Upper lobe of left lung (tissue), 6 donors: Measurements from ENCODE around the gene NDUFB10. TPM values are rescaled to one million over a fixed set of nuclear protein-coding genes. Genes with fewer than 3 reads are reported as not detected.
"Not testable (repeated sequence)": the region's sequence is repeated elsewhere in the genome, so short reads cannot be mapped to it uniquely, and the experiment has no call there.

Source experiments
- ATAC-seq, 2 donors: fragments of 200-7000 bp; cut with Tn5 transposase; one replicate each; pipeline ENCODE4 v1.9.1; 2022; ENCODE audit warnings: mild to moderate bottlenecking in 2 of 2, moderate library complexity in 2 of 2; ENCODE audit not compliant: low FRiP score in 2 of 2
- DNase-seq, 2 donors: peaks; one replicate each; pipeline ENCODE4 v3.0.0-alpha.2; 2019 to 2020
- H3K27ac ChIP-seq, 4 donors: fragments of 200-600 bp; sonication (generic); one replicate each; pipeline ENCODE4 v1.5.1; 2016 to 2019
- H3K27me3 ChIP-seq, 4 donors: fragments of 200-600 bp; sonication (generic); one replicate each; pipeline ENCODE4 v1.5.1; 2017 to 2019
- H3K36me3 ChIP-seq, 4 donors: fragments of 200-600 bp; sonication (generic); one replicate each; pipeline ENCODE4 v1.5.1; 2016 to 2019
- H3K4me1 ChIP-seq, 4 donors: fragments of 200-600 bp; sonication (generic); one replicate each; pipeline ENCODE4 v1.5.1; 2018 to 2019
- H3K4me3 ChIP-seq, 4 donors: fragments of 200-600 bp; sonication (generic); one replicate each; pipeline ENCODE4 v1.5.1; 2017 to 2019; ENCODE audit warnings: mild to moderate bottlenecking in 2 of 4, moderate library complexity in 1 of 4
- H3K9me3 ChIP-seq, 4 donors: fragments of 200-600 bp; sonication (generic); one replicate each; pipeline ENCODE4 v1.5.1; 2018 to 2019
- EP300 ChIP-seq, 4 donors: sonication (generic); formaldehyde crosslinking; IDR thresholded peaks; one replicate each; pipeline ENCODE4 v1.5.1; 2017; ENCODE audit warnings: antibody characterized with exemption in 4 of 4, control low read depth in 2 of 4
- POLR2A ChIP-seq, 4 donors: fragments of 450-650 bp; IDR thresholded peaks; one replicate each; pipeline ENCODE4 v1.5.1; 2016 to 2017; ENCODE audit warnings: antibody characterized with exemption in 4 of 4, mild to moderate bottlenecking in 2 of 4
- POLR2AphosphoS5 ChIP-seq, 2 donors: sonication (generic); formaldehyde crosslinking; IDR thresholded peaks; one replicate each; pipeline ENCODE4 v1.5.1; 2017; ENCODE audit warnings: antibody characterized with exemption in 2 of 2
- WGBS, 2 donors: methylation state at CpG; one replicate each; pipeline ENCODE4 v1.1.5; 2017 to 2018; 5-methylcytosine and 5-hydroxymethylcytosine counted together
- total RNA-seq, 6 donors: library from RNA; depleted of rRNA in 4 of 6; stranded (reverse); fragments of >200 nt in 4 of 6; gene quantifications; one replicate each; pipeline versions ENCODE4 v1.1.0 to v1.2.1, GENCODE V29; 2016 to 2021
- TF ChIP-seq, protein P1 (sequence below), 6 experiments: fragments of 450-650 bp in 4 of 6; fragments of 200-600 bp in 2 of 6; sonication (generic) in 2 of 6; IDR thresholded peaks; one replicate each; pipeline ENCODE4 v1.5.1; 2016 to 2019; ENCODE audit warnings: antibody characterized with exemption in 6 of 6
- donor health status: DM: no; HTN: no; CAD: no; lungs with moderate emphysema.
- donor health status: DM: no; HTN: yes; CAD: no; lungs with severe emphysema.

NDUFB10 gene
- total RNA-seq, 6 donors from 2014 or later: 76.5 to 245 (median 107) TPM

DNA sequence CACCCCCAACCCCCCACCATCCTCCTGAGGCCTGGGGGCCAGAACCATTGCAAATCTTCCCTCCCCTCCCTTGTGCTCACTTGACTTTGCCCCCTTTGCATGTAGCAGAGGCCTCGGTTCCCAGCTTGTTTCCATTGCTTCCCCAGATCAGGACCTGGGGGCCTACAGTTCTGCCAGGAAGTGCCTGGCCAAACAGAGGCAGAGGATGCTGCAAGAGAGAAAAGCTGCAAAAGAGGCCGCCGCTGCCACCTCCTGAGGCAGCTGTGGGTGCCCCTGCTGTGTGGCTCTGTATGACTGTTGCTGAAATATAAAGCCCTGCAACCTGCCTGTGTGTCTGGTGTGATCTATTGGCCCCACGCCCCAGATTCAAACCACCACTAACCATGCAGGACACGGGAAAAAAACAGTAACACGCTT, 2.3 kb downstream of the NDUFB10 start:
- no peak overlapping the region for H3K4me3 ChIP-seq
- ATAC-seq: no peak
- no peaks in the 10 kb centered on the region for H3K27me3 ChIP-seq
- 55 to 78% methylated on average over 4 to 6 of the region's 6 CpGs for WGBS, 2 donors
- TF ChIP-seq POLR2AphosphoS5 (IDR thresholded peaks at IDR 0.05): no peak
- TF ChIP-seq POLR2A (IDR thresholded peaks at IDR 0.05): no peak
- no peak for TF ChIP-seq EP300 (IDR thresholded peaks at IDR 0.05)
- TF ChIP-seq, protein P1, sequence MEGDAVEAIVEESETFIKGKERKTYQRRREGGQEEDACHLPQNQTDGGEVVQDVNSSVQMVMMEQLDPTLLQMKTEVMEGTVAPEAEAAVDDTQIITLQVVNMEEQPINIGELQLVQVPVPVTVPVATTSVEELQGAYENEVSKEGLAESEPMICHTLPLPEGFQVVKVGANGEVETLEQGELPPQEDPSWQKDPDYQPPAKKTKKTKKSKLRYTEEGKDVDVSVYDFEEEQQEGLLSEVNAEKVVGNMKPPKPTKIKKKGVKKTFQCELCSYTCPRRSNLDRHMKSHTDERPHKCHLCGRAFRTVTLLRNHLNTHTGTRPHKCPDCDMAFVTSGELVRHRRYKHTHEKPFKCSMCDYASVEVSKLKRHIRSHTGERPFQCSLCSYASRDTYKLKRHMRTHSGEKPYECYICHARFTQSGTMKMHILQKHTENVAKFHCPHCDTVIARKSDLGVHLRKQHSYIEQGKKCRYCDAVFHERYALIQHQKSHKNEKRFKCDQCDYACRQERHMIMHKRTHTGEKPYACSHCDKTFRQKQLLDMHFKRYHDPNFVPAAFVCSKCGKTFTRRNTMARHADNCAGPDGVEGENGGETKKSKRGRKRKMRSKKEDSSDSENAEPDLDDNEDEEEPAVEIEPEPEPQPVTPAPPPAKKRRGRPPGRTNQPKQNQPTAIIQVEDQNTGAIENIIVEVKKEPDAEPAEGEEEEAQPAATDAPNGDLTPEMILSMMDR (IDR thresholded peaks at IDR 0.05): no peak
- peaks cover 14 to 34% (median 23%) of the 10 kb centered on the region in 4 donors for H3K36me3 ChIP-seq
- H3K4me1 ChIP-seq: peaks cover 30 to 54% (median 34%) of the 10 kb centered on the region in 4 donors
- no peaks in the 10 kb centered on the region for H3K9me3 ChIP-seq
- no peak for DNase-seq
- H3K27ac ChIP-seq: peak overlapping the region in 1 of 4 donors; percentile 5

GRCh38 chr16:1962161-1963153, 3.1 kb downstream of the NDUFB10 start:
- peak in 1 of 2 donors; percentile 70 for DNase-seq
- WGBS, 2 donors: 88% methylated on average over 25 to 29 of the region's 37 CpGs

GRCh38 chr16:1963806-1964505, 4.6 kb downstream of the NDUFB10 start:
- peak overlapping the region; percentile 98 to 100 (median 98) for H3K27ac ChIP-seq
- no peaks in the 10 kb centered on the region for H3K9me3 ChIP-seq
- H3K27me3 ChIP-seq: no peaks in the 10 kb centered on the region
- H3K36me3 ChIP-seq: peaks cover 14 to 34% (median 23%) of the 10 kb centered on the region in 4 donors
- H3K4me3 ChIP-seq: peak overlapping the region; percentile 36 to 91 (median 86)
- peak in 1 of 2 donors; percentile 50 for DNase-seq
- ATAC-seq: peak; percentile 3 to 35
- peaks cover 28 to 49% (median 32%) of the 10 kb centered on the region in 4 donors for H3K4me1 ChIP-seq
- WGBS, 2 donors: 11 to 23% methylated on average over 27 to 42 of the region's 44 CpGs
- TF ChIP-seq EP300 (IDR thresholded peaks at IDR 0.05): no peak
- TF ChIP-seq, protein P1 (IDR thresholded peaks at IDR 0.05): peak in 1 of 6 experiments; percentile 45

More at GRCh38 chr16:1962161-1963153, 3.1 kb downstream of the NDUFB10 start:
- Histone ChIP-seq H3K36me3 (peaks cover 14 to 34% (median 23%) of the 10 kb centered on the region in 4 donors), H3K27ac (peak overlapping the region in 1 of 4 donors; percentile 99), H3K4me3 (peak overlapping the region in 1 of 4 donors; percentile 85), H3K4me1 (peaks cover 30 to 54% (median 34%) of the 10 kb centered on the region in 4 donors)
- not testable (repeated sequence) for ATAC-seq, H3K27me3 ChIP-seq, H3K9me3 ChIP-seq

DNA sequence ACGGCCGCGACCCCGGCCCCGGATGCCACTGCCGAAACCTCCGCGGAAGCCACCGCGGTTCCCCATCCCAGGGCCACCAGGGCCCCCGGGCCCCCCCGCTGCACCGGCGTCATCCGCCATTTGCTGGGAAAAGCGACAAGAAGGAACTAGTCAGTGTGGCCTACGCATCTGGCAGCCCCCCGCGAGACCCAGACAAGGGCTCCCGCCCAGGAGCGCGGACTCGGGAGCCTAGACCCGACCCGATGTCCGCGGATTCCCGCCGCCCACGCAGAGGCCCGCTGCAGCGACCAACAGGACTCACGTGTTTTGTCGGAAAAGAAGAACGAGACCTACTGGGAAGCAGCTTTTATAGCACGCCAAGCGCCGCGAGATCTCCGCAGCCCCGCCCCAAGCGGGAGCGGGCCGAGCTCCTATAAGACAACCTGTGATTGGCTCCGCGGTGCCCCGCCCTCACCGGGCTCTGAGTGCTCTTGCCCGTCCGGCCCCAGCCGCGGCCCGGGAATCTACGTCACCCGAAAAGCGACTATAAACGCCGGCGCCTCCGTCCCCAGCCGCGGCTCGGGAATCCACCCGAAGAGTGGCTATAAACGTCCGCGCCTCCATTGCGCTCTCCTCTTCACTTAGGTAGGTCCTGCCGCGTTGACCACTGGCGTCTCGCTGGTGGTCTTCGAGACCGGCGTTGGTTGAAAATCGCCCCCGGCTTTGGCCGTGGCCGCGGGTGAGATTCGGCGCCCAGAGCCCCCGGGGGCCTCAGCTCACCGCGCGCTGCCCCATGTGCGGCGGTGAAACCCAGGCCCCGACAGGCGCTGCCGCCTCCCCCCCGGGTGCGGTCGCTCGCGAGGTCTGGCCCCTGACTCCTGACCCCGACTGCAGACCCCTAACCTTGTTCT, 5.4 kb downstream of the NDUFB10 start, which contains the start of gene RPS2:
RPS2 (minus strand) TSS at position 321 of the 890 bp plus-strand sequence; CDS start at position 120, 201 bp downstream.
- H3K27me3 ChIP-seq: no peaks in the 10 kb centered on the region
- H3K4me1 ChIP-seq: peaks cover 26 to 46% (median 30%) of the 10 kb centered on the region in 4 donors
- 0 to 1% methylated on average over 1 to 57 of the region's 97 CpGs for WGBS, 2 donors
- DNase-seq (peak; percentile 99 to 100), ATAC-seq (peak; percentile 97 to 99)
- TF ChIP-seq POLR2A (IDR thresholded peaks at IDR 0.05) (peak; percentile 79 to 99 (median 91)), EP300 (IDR thresholded peaks at IDR 0.05) (peak in 1 of 4 donors; percentile 63), POLR2AphosphoS5 (IDR thresholded peaks at IDR 0.05) (peak; percentile 97 to 99)
- TF ChIP-seq, protein P1 (IDR thresholded peaks at IDR 0.05): peak in 2 of 6 experiments; percentile 7 to 31
- H3K9me3 ChIP-seq: no peaks in the 10 kb centered on the region
- peak within 1 kb of the TSS; percentile 85 to 91 (median 88) for H3K4me3 ChIP-seq
- H3K36me3 ChIP-seq: peaks cover 14 to 34% (median 23%) of the 10 kb centered on the region in 4 donors
- H3K27ac ChIP-seq: peak within 1 kb of the TSS; percentile 98 to 100 (median 98)
